Measurements from ENCODE around the gene GPR155.

- TF ChIP-seq CTCF (conservative IDR thresholded peaks at IDR 0.05) (no peak), EZH2 (IDR thresholded peaks at IDR 0.05; ENCODE audit: low read depth) (no peak)
Observed at GRCh38 chr2:174431902-174432301, 54.9 kb downstream of the GPR155 start.

All from PC-9 (cell line).